Kidney epithelial cell (primary cell): Measurements from ENCODE around the gene PACS1. TPM values are rescaled to one million over a fixed set of nuclear protein-coding genes. Genes with fewer than 3 reads are reported as not detected.

Experiments used
- DNase-seq: peaks from one replicate; pipeline ENCODE4 v3.0.0-alpha.2; 2010; ENCODE audit warnings: low read depth
- H3K27me3 ChIP-seq: 2 replicates; pipeline ENCODE4 v1.6.0; 2011; ENCODE audit warnings: low read length; ENCODE audit not compliant: control insufficient read depth, insufficient read depth
- H3K36me3 ChIP-seq: 2 replicates; pipeline ENCODE4 v1.5.1; 2011; ENCODE audit warnings: low read length; ENCODE audit not compliant: control insufficient read depth, insufficient read depth
- H3K4me3 ChIP-seq: 2 replicates; pipeline ENCODE4 v1.5.1; 2011; ENCODE audit warnings: low read depth, mild to moderate bottlenecking, control low read depth, low read length
- total RNA-seq: library from RNA; depleted of rRNA; stranded (reverse); fragments of >200 nt; gene quantifications from 2 replicates; pipeline ENCODE4 v1.2.3, GENCODE V29; 2015
- TF ChIP-seq, protein P1 (sequence below): IDR thresholded peaks from 2 replicates; pipeline ENCODE4 v1.5.1; 2011; ENCODE audit warnings: mild to moderate bottlenecking, moderate library complexity, low read length, control low read depth, inconsistent platforms; ENCODE audit not compliant: insufficient read depth, poor library complexity, severe bottlenecking

Gene PACS1
- total RNA-seq, 1 donor from 2014 or later, result 29.4 TPM

DNA sequence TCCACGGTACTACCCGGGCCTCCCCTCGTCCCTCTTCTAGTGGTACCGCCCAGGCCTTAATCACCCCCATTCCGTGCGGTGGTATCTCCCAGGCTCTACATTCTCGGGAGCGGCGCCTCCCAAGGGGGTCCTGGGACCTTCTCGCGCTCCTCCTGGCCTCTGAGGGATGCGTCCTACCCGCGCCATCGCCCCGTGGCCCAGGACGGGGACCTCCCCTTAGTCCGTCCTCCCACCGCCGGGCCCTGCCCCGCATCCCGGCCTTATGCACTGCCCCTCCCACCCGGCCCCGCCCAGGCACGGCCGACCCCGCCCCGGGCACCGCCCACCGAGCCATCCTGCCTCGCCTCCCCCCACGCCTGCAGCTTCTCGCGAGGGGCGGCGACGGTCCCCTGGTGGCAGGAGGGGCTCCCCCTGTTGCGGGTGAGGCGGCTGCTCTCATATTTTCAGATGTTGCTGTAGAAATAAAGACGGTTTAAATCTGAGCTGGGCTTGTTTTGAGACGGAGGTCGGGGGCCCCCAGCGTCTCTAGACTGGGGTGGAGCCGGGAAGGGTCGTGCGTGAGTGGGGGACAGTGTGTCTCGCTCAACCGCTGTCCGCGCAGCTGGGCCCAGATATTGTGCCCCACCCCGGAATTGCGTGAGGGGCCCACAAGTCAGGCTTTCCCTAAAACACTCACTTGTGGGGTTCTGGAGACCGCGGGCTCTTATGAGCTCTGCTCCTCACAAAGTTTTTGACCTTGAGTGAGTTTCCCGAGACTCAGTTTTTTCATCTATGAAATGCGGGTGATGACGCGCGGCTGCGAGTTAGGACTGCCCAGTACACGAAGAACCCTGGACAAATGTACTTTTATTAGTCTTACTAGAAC lies 197.5 kb downstream of the PACS1 start:
- DNase-seq, result no peak
- Histone ChIP-seq H3K27me3 (no peaks in the 10 kb centered on the region), H3K4me3 (peak overlapping the region; percentile 37), H3K36me3 (peaks cover 6% of the 10 kb centered on the region)
- TF ChIP-seq, protein P1, sequence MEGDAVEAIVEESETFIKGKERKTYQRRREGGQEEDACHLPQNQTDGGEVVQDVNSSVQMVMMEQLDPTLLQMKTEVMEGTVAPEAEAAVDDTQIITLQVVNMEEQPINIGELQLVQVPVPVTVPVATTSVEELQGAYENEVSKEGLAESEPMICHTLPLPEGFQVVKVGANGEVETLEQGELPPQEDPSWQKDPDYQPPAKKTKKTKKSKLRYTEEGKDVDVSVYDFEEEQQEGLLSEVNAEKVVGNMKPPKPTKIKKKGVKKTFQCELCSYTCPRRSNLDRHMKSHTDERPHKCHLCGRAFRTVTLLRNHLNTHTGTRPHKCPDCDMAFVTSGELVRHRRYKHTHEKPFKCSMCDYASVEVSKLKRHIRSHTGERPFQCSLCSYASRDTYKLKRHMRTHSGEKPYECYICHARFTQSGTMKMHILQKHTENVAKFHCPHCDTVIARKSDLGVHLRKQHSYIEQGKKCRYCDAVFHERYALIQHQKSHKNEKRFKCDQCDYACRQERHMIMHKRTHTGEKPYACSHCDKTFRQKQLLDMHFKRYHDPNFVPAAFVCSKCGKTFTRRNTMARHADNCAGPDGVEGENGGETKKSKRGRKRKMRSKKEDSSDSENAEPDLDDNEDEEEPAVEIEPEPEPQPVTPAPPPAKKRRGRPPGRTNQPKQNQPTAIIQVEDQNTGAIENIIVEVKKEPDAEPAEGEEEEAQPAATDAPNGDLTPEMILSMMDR, result no peak

DNA sequence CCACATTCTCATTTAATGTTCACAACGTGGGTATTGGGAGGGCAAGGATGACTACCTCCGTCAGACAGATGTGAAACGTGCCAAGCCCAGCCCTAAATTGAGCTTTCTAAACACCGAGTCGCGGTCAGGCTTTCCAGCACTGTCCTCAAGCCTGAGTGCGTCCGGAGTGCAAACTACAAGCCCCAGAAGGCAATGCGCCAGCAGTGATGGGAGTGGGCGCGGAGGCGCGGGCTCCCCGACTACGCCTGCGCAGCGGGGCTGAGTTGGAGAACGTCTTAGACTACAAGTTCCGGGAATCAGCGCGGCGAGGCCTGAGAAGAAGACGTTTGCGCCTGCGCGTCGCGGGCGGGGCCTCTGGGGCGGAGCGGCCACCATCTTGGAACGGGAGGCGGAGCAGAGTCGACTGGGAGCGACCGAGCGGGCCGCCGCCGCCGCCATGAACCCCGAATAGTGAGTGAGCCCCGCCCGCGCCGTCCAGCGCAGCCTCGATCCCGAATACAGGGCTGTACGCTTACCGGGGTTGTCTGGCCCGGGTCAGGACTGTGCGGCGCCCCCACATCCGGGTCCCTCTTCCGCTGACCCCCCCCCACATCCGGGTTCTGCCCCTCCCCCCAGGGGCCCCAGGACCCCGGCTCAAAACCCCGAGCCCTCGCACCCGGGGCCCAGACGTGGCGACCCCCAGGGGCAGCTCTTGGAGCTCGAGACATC lies 198.3 kb downstream of the PACS1 start, which contains the start of gene RAB1B:
Gene RAB1B (plus strand): TSS at position 396 of the 708 bp plus-strand sequence. CDS start 41 bp downstream, at position 437.
- Histone ChIP-seq H3K4me3 (peak within 1 kb of the TSS; percentile 63), H3K27me3 (no peaks in the 10 kb centered on the region), H3K36me3 (peaks cover 8% of the 10 kb centered on the region)
- TF ChIP-seq, protein P1, result no peak
- peak; percentile 94 for DNase-seq

DNA sequence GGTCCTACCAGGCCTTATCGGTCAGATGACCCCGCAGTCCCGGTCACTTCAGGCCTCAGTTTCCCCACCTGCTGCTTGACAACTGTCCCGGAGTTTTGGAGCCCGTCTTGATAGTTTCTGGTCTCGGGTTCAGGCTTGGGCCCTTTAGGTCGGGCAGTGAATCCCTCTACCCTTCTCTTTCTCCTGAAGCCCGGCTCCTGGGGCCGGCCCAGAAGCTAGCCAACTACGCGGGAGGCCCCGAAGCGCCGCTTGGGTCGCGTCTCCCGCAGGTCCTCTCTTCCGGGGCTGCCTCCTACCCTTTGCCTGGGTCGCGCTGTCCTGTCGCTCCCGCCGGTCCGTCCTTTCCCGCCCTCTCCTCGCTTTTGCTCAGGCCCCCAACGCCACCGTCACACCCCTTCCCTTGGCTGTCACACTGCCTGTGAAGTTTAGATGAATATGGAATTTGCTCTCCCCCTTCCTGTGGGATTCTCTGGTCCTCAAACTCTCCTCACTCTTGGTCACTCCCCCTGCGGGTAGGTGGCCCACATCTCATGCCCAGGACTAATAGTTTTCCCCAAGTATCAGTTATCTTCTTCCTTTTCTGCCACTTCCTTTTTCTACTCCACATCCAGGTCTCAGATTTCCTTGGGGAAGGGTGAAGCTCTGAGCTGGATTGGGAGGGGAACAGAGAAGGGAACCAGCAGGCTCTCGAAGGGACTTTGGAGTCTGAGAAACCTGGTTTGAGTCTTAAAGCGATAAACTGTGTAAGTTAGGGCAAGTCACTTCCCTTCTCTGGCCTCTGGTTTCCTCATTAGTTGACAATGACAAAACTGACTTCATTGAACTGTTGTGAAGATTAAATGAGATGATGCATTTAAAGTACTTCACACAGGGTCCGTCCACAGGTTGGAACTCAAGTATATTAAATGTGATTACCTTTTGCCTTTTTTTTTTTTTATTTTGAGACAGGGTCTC lies 199.2 kb downstream of the PACS1 start:
- Histone ChIP-seq H3K4me3 (peak overlapping the region; percentile 63), H3K36me3 (peaks cover 10% of the 10 kb centered on the region), H3K27me3 (no peaks in the 10 kb centered on the region)
- TF ChIP-seq, protein P1, result peak; percentile 16
- DNase-seq, result no peak

DNA sequence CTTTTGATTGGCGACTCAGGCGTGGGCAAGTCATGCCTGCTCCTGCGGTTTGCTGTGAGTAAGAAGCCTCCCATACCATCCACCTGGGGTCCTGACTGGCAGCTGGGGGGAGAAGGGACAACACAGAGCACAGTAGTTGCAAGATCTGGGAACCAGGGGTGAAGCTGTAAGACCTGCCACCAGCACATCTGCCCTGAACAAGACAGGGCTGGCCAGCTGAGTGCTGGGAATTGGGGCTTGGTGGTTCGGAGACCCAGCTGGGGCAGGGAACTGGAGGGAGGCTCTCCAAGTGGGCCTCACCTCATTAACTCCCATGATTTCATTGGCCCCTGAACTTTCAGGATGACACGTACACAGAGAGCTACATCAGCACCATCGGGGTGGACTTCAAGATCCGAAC lies 201.7 kb downstream of the PACS1 start:
- peaks cover 10% of the 10 kb centered on the region for H3K36me3 ChIP-seq
- TF ChIP-seq, protein P1, result no peak
- H3K27me3 ChIP-seq, result no peaks in the 10 kb centered on the region
- no peak overlapping the region for H3K4me3 ChIP-seq
- no peak for DNase-seq

DNA sequence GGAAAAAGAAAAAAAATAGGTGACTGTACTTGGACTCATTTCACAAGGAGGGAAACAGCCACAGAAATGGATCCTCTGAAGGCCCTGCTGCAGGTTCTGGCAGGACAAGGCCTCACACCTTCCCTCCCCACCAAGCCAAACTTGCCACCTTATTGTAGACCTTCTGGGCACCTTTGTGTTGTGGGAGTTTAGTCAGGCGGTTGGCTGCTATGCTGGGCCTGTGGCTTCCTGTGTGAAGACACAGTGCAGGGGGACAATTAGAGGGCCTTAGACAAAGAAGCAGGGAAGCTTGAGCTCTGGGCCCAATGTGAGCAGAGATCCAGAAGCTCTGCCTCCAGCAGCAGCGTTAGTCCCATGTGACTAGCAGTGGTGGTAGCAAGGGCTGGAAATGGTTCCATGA lies 202.5 kb downstream of the PACS1 start:
- no peak for DNase-seq
- TF ChIP-seq, protein P1, result no peak
- Histone ChIP-seq H3K4me3 (no peak overlapping the region), H3K36me3 (peaks cover 10% of the 10 kb centered on the region), H3K27me3 (no peaks in the 10 kb centered on the region)
